ENCODE results near the gene AHRR. TPM values are rescaled to one million over a fixed set of nuclear protein-coding genes. Genes with fewer than 3 reads are reported as not detected.

The AHRR gene
- total RNA-seq, 4 donors from 2014 or later: 1.3 to 8.8 (median 1.5) TPM

- Histone ChIP-seq H3K27ac (no peak overlapping the region), H3K4me1 (peaks cover 0 to 10% (median 0%) of the 10 kb centered on the region in 4 donors), H3K36me3 (no peaks in the 10 kb centered on the region), H3K27me3 (no peaks in the 10 kb centered on the region), H3K9me3 (peaks cover 7 to 10% of the 10 kb centered on the region in 2 donors), H3K4me3 (no peak overlapping the region)
- intact Hi-C loops (cut with DNase I; ENCODE audit: low total_unique reads) (no loop called here), in situ Hi-C loops (cut with MboI; ENCODE audit: low pct_ligation_motif_present in 1 of 4, low pct_unique_long_range_greater_than_20kb in 1 of 4, low sequenced_read_pairs in 3 of 4) (no loop called here)
- DNase-seq: no peak
- TF ChIP-seq POLR2AphosphoS5 (IDR thresholded peaks at IDR 0.05) (no peak), CTCF (IDR thresholded peaks at IDR 0.05) (no peak), POLR2A (IDR thresholded peaks at IDR 0.05) (no peak), EP300 (IDR thresholded peaks at IDR 0.05; ENCODE audit: low read depth) (no peak)
- whole genome bisulfite sequencing, 2 donors (ENCODE audit: low coverage in 1 of 2): 92% methylated on average over 31 of the region's 32 CpGs; no CpG with 5 or more reads in 1 of the 2 donors
Measured at GRCh38 chr5:389197-389821, 67.8 kb downstream of the AHRR start.

DNA sequence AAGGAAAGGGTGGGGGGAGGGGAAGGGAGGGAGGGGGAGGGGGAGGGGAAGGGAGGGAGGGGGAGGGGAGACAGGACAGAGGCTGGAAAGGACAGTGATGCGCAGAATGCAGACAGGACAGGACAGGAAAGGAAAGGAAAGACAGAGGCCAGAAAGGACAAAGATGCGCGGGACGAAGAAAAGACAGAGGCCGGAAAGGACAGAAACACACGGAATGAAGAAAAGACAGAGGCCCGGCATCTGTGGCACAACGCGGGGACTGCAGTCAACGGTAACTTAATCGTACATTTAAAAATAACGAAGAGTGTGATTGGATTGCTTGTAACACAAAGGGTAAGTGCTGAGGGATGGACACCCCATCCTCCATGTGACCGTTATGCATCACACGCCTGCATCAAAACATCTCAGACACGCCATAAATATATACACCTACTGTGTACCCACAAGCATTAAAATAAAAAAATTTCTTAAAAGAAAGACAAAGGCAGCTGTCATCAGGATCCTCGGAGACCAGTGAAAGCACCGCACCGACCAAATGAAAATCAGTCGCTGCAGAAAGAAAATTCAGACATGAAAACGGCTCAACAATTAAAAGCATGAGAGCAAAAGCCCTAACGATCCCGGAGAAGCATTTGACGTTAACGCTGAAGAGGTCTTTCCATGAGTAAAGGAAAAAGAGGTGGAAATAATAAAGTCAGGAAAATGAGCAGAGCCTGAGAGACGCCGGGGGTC is 68.5 kb downstream of the AHRR start:
- H3K27me3 ChIP-seq: no peaks in the 10 kb centered on the region
- no peak overlapping the region for H3K27ac ChIP-seq
- in situ Hi-C loops (cut with MboI; ENCODE audit: low pct_ligation_motif_present in 1 of 4, low pct_unique_long_range_greater_than_20kb in 1 of 4, low sequenced_read_pairs in 3 of 4) (no loop called here), intact Hi-C loops (cut with DNase I; ENCODE audit: low total_unique reads) (no loop called here)
- H3K36me3 ChIP-seq: no peaks in the 10 kb centered on the region
- peaks cover 6 to 9% of the 10 kb centered on the region in 2 donors for H3K9me3 ChIP-seq
- no peak for TF ChIP-seq POLR2A (IDR thresholded peaks at IDR 0.05)
- H3K4me3 ChIP-seq: no peak overlapping the region
- DNase-seq: no peak
- 76 to 78% methylated on average over 18 to 26 of the region's 26 CpGs for WGBS, 2 donors (ENCODE audit: low coverage in 1 of 2)
- H3K4me1 ChIP-seq: peaks cover 0 to 10% (median 0%) of the 10 kb centered on the region in 4 donors

DNA sequence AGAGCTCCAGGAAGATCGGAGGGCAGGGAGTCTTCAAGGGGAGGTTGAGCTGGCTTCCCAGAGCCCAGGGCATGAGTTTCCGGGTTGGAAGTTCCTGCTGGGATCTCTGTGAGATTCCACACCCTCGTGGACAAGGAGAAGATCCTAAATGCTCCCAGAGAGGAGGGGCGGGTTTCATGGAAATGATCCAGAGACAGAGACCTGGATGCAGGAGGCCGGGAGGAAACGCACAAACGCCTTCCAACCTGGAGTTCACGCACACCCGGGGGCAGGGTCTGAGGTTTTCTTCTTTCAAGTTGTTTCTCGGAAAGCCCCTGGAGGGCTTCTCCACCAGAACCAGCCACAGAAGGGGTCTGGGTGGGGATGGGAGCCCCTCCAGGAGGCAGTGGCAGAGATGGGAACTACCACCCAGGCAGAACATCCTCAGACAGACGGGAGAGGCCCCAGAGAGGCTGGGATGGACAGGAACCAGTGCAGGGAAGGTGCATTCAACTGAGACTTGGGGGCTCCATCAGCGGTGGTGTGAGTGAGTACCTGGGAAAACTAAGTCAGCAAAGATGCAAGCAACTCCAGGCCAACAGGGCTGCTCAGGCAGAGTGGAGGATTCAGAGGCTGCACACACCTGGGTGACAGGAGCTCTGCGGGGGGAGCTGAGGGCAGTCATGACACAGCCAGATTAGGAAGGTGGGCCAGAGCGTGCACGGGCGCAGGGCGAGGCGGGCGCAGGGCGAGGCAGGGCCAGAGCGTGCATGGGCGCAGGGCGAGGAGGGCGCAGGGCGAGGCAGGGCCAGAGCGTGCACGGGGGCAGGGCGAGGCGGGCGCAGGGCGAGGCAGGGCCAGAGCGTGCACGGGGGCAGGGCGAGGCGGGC is 69.3 kb downstream of the AHRR start:
- peaks cover 0 to 1% of the 10 kb centered on the region in 2 donors for H3K9me3 ChIP-seq
- WGBS, 2 donors (ENCODE audit: low coverage in 1 of 2): 59 to 67% methylated on average over 1 to 29 of the region's 35 CpGs
- intact Hi-C loops (cut with DNase I; ENCODE audit: low total_unique reads) (no loop called here), in situ Hi-C loops (cut with MboI; ENCODE audit: low pct_ligation_motif_present in 1 of 4, low pct_unique_long_range_greater_than_20kb in 1 of 4, low sequenced_read_pairs in 3 of 4) (no loop called here)
- H3K27ac ChIP-seq: no peak overlapping the region
- DNase-seq: no peak
- H3K4me1 ChIP-seq: peaks cover 0 to 10% (median 0%) of the 10 kb centered on the region in 4 donors
- no peaks in the 10 kb centered on the region for H3K27me3 ChIP-seq
- no peaks in the 10 kb centered on the region for H3K36me3 ChIP-seq
- H3K4me3 ChIP-seq: no peak overlapping the region
- no peak for TF ChIP-seq POLR2AphosphoS5 (IDR thresholded peaks at IDR 0.05)
- no peak for TF ChIP-seq EP300 (IDR thresholded peaks at IDR 0.05; ENCODE audit: low read depth)
- TF ChIP-seq CTCF (IDR thresholded peaks at IDR 0.05): no peak
- no peak for TF ChIP-seq POLR2A (IDR thresholded peaks at IDR 0.05)

GRCh38 chr5:392431-392988 is 71.0 kb downstream of the AHRR start:
- in situ Hi-C loops (cut with MboI; ENCODE audit: low pct_ligation_motif_present in 1 of 4, low pct_unique_long_range_greater_than_20kb in 1 of 4, low sequenced_read_pairs in 3 of 4): no loop called here
- H3K36me3 ChIP-seq: no peaks in the 10 kb centered on the region
- intact Hi-C loops (cut with DNase I; ENCODE audit: low total_unique reads): no loop called here
- WGBS, 2 donors (ENCODE audit: low coverage in 1 of 2): 70 to 90% methylated on average over 7 to 30 of the region's 30 CpGs
- no peaks in the 10 kb centered on the region for H3K9me3 ChIP-seq
- TF ChIP-seq POLR2A (IDR thresholded peaks at IDR 0.05): no peak
- TF ChIP-seq POLR2AphosphoS5 (IDR thresholded peaks at IDR 0.05): no peak
- no peak for TF ChIP-seq EP300 (IDR thresholded peaks at IDR 0.05; ENCODE audit: low read depth)
- no peak for TF ChIP-seq CTCF (IDR thresholded peaks at IDR 0.05)
- H3K4me3 ChIP-seq: no peak overlapping the region
- no peak overlapping the region for H3K27ac ChIP-seq
- H3K4me1 ChIP-seq: peaks cover 0 to 10% (median 0%) of the 10 kb centered on the region in 4 donors
- no peak for DNase-seq
- no peaks in the 10 kb centered on the region for H3K27me3 ChIP-seq

All from transverse colon (tissue), 4 donors.